HG03432 (cell line): ENCODE data around the gene MPI.
"Not testable (repeated sequence)": the region's sequence is repeated elsewhere in the genome, so short reads cannot be mapped to it uniquely, and the experiment has no call there.

ENCODE experiments used
- ATAC-seq: cut with Tn5 transposase; IDR thresholded peaks from one replicate; pipeline ENCODE4 v1.9.1; 2021; ENCODE audit warnings: mild to moderate bottlenecking, moderate library complexity; ENCODE audit not compliant: unreplicated experiment

MPI gene

DNA sequence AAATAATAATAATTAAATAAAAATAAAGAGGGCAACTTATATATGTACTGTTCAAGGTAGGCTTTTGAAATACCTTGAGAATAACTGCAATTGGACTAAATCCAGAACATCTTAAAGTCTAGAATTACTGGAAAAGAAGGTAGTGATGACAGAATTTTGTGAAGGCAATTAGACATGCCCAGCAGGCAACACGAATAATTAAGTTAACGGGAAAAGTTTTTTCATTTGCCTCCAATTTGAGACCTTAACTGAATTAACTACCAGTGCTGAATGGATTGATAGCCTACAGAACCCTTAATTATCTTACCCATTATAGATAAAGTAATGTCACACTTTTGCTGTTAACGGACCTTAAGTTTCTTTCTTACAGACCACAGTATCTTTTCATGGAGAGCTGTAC lies 34.7 kb downstream of the MPI start:
- ATAC-seq = no peak

DNA sequence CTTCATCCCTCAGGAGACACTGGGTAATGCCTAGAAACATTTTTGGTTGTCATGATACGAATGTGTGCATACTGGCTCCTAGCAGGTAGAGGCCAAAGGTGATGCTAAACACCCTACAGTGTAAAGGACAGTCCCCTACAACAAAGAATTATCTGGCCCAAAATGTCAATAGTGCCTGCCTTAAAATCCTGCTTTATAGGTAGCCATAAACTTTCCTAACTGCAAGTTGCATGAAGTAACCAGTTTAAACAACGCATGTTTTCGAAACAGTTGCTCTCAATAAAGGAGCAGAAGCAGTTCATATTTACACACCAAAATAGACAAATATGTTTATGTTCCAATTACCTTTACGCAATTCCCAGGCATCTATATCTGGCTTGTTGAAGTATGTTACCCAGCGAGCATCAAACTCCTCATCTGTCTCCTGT lies 38.9 kb downstream of the MPI start:
- ATAC-seq = no peak

DNA sequence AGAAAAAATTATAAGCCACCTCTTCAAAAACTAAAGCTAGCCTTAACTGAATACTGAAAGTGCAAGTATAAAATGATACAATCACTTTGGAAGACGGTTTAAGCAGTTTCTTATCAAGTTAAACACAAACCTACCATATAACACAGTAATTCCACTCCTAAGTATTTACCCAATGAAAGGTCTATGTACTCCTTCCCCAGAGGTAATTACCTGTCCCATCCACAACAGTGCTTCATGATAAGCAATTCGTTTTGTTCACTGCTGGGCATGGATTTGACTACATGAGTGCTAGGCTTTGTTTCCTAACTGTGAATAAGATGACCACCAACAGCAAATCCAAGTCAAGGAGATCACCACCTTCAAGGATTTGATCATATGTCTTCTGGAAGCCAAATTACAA lies 43.7 kb downstream of the MPI start:
- ATAC-seq = no peak

DNA sequence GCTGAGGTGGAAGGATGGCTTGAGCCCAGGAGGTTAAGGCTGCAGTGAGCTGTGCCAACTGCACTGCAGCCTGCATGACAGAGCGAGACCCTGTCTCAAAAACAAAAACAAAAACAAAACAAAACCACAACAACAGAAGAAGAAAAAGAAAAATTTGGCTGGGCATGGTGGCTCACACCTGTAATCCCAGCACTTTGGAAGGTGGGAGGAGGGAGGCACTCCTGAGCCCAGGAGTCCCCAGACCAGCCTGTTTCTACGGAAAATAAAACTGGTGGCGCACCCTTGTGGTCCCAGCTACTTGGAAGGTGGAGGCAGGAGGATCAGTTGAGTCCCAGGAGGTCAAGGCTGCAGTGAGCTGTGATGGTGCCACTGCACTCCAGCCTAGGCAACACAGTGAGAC lies 45.4 kb downstream of the MPI start:
- not testable (repeated sequence) for ATAC-seq

DNA sequence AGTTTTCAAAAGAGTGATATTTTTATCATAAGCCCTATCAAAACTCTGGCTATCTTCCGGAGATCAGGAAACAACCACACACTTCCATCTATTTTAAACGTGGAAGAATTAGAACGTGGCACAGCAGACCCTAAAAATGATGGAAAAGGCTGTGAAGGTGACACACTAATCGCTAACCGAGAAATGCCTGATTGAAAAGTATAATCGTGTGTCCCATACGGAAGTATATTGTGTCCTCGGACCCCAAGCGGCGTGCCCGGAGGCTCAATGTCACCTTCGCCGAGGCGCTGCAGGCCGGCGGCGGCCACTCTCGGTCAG lies 47.4 kb downstream of the MPI start:
- no peak for ATAC-seq

DNA sequence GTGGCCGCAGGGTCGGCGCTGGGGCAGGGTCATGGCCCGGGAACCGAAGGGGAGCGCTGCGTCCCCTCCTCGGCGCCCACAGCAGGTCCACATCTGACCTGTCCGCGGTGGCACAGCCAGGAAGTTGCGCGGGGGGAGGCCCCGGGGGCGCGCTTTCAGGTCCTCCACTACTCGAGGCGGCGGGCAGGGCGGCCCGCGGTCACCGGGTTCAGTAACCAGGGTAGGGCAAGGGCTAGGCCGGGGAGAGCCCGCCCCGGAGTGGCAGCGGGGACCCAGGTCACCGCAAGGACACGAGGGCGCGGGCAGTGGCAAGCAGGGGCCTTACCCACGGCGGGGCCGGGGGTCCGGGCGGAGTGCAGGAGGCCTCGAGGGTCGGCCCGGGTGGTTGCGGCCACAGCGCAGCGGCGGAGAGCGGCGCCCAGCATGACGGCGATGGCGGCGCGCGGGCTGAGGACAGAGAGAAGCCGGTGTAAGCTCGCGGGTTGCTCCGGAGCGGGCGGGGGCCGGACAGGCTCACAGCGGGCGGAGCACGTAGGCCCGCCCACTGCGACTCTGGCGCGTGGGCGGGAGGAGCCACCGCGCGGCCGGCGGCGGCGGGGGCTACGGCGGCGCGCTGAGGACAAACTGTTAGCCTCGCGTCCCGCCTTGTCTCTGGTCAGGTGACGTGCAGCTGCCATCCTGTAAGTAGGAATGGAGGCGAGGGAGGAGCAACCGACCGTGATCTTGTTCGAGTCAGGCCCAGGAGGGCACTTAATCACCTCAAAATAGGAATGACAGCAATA lies 47.9 kb downstream of the MPI start, which contains the start of gene COX5A:
Gene COX5A (minus strand): TSS at position 484 of the 782 bp plus-strand sequence. CDS start 59 bp downstream, at position 425.
- peak; percentile 93 for ATAC-seq

- ATAC-seq = no peak
Measured at GRCh38 chr15:74950078-74950908, 60.5 kb downstream of the MPI start.

DNA sequence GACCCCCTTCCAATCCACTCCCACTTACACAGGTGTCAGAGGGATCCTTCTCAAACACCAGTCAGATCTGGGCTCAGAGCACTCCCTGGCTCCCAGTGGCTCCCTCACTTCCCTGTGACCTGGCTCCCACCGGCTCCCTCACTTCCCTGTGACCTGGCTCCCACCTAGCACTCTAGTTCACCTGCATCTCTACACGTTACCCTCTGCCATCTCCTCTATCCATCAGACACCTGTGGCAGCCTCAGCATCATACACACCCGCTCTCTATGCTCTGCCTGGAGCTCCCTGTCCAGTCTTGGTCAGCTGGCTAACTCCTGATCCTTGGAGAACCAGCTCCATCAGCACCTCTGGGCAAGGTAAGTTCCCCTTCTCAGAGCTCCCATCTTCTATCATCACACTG lies 61.2 kb downstream of the MPI start:
- ATAC-seq = no peak
